ENCODE data around the gene UPF3A. TPM values are rescaled to one million over a fixed set of nuclear protein-coding genes. Genes with fewer than 3 reads are reported as not detected.
A peak's percentile ranks its signal among the peaks of the same experiment; 100 is the strongest.

Gene UPF3A
- total and polyA plus RNA-seq, 9 of the 15 experiments (the other 6 are each of a cell fraction or from before 2014, with no cell fraction given) = 15.6 to 76.5 (median 40.9) TPM

DNA sequence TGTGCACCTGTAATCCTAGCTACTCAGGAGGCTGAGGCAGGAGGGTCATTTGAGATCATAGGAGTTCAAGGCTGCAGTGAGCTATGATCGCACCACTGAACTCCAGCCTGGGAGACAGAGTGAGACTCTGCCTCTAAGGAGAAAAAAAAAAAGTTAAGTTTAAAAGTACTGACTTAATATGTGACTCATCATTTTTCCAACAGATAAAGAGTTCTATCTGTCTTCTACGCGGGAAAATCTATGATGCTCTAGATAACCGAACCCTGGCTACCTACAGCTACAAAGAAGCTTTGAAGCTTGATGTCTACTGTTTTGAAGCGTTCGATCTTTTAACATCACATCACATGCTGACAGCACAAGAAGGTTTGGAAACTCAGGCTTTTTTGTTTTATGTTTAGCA lies 39.5 kb upstream of the UPF3A start:
- H3K4me3 ChIP-seq = no peak overlapping the region
- no peaks in the 10 kb centered on the region for H3K9me3 ChIP-seq (replicated peaks; ENCODE audit: control insufficient read depth, insufficient read depth, low read depth, low read length)
- DNase-seq (ENCODE audit: extremely low read depth in 1 of 4, low spot score in 3 of 4) (no peak), ATAC-seq (no peak), FAIRE-seq (no peak)
- ChIA-PET CTCF (ENCODE audit: low intra/inter-chr PET ratio) (no interaction called here), POLR2A (no interaction called here)
- 62% methylated on average over 6 of the region's 6 CpGs for WGBS (ENCODE audit: insufficient coverage, low coverage, missing lambda C conversion rate)
- no peak overlapping the region for H3K4me2 ChIP-seq (ENCODE audit: insufficient read depth, low read length)
- no peak overlapping the region for H2AFZ ChIP-seq (ENCODE audit: low read depth, low read length)
- in situ Hi-C loops (cut with MboI) (no loop called here), intact Hi-C loops (cut with micrococcal nuclease) (no loop called here)
- H3K36me3 ChIP-seq (ENCODE audit: control insufficient read depth, insufficient read depth, low read length) = peaks cover 96% of the 10 kb centered on the region
- H3K4me1 ChIP-seq (replicated peaks in 1 of 2; ENCODE audit: control insufficient read depth in 2 of 2, insufficient read depth in 2 of 2, low read length in 2 of 2) = peaks cover 7 to 22% of the 10 kb centered on the region in 2 experiments; a peak in 4 of 5 replicates
- H3K9ac ChIP-seq (ENCODE audit: insufficient read depth in 1 of 2, low read depth in 2 of 2, low read length in 2 of 2) = no peak overlapping the region
- no TSS peak for BruUV-seq (replicated peaks)
- no peaks in the 10 kb centered on the region for H4K20me1 ChIP-seq (replicated peaks; ENCODE audit: control insufficient read depth, insufficient read depth, low read length)
- H3K79me2 ChIP-seq (ENCODE audit: control insufficient read depth, insufficient read depth, low read length) = peaks cover 13% of the 10 kb centered on the region; the same call in 2 of the 3 replicates
- no peaks in the 10 kb centered on the region for H3K9me1 ChIP-seq (ENCODE audit: control insufficient read depth, insufficient read depth, low read length)
- no peak overlapping the region for H3K27ac ChIP-seq (ENCODE audit: extremely low read depth, low read depth, low read length)
- H3K27me3 ChIP-seq (ENCODE audit: control insufficient read depth in 2 of 2, insufficient read depth in 2 of 2, low read length in 2 of 2) = no peaks in the 10 kb centered on the region
- TF ChIP-seq EZH2 (IDR thresholded peaks at IDR 0.05; ENCODE audit: borderline replicate concordance, low read depth, low read length) (no peak), OTX1 (CRISPR knock-in tag; IDR thresholded peaks at IDR 0.05) (no peak), NONO (IDR thresholded peaks at IDR 0.05; ENCODE audit: low read depth in 2 of 2, low read length in 1 of 2) (no peak), LARP7 (IDR thresholded peaks at IDR 0.05) (no peak), HDAC8 (tag; IDR thresholded peaks at IDR 0.05) (no peak), C11orf30 (IDR thresholded peaks at IDR 0.05; ENCODE audit: low read depth) (peak; percentile 55; the same call in 1 of the 2 replicates), PHF8 (IDR thresholded peaks at IDR 0.05; ENCODE audit: borderline replicate concordance, low read length) (no peak), TCFL5 (CRISPR knock-in tag; conservative IDR thresholded peaks at IDR 0.05) (no peak), FOSL1 (tag; conservative IDR thresholded peaks at IDR 0.05) (peak; percentile 74), ZNF197 (CRISPR knock-in tag; IDR thresholded peaks at IDR 0.05; ENCODE audit: low read depth) (no peak), BRF1 (IDR thresholded peaks at IDR 0.05; ENCODE audit: borderline replicate concordance, extremely low read depth, insufficient read length) (no peak), KLF13 (tag; IDR thresholded peaks at IDR 0.05; ENCODE audit: borderline replicate concordance, low read depth) (no peak), TBL1XR1 (IDR thresholded peaks at IDR 0.05; ENCODE audit: low read length in 2 of 2) (no peak), SIX5 (IDR thresholded peaks at IDR 0.05; ENCODE audit: borderline replicate concordance in 1 of 2, insufficient read depth in 1 of 2, low read depth in 1 of 2, low read length in 2 of 2) (no peak), ZNF12 (CRISPR knock-in tag; IDR thresholded peaks at IDR 0.05) (no peak), NRF1 (conservative IDR thresholded peaks at IDR 0.05 in 1 of 2, IDR thresholded peaks at IDR 0.05 in 1 of 2) (no peak), NFE2L1 (tag; IDR thresholded peaks at IDR 0.05; ENCODE audit: borderline replicate concordance, low read depth) (peak; percentile 46), MAFF (IDR thresholded peaks at IDR 0.05; ENCODE audit: low read length) (peak; percentile 39; the same call in 1 of the 2 replicates), MAFG (tag; conservative IDR thresholded peaks at IDR 0.05) (peak; percentile 81), POLR2A (conservative IDR thresholded peaks at IDR 0.05) (no peak), PHB (CRISPR knock-in tag; IDR thresholded peaks at IDR 0.05) (no peak)
- TF ChIP-seq, protein P1, sequence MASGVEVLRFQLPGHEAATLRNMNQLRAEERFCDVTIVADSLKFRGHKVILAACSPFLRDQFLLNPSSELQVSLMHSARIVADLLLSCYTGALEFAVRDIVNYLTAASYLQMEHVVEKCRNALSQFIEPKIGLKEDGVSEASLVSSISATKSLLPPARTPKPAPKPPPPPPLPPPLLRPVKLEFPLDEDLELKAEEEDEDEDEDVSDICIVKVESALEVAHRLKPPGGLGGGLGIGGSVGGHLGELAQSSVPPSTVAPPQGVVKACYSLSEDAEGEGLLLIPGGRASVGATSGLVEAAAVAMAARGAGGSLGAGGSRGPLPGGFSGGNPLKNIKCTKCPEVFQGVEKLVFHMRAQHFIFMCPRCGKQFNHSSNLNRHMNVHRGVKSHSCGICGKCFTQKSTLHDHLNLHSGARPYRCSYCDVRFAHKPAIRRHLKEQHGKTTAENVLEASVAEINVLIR (CRISPR knock-in tag; IDR thresholded peaks at IDR 0.05) = no peak
- TF ChIP-seq, protein P2, sequence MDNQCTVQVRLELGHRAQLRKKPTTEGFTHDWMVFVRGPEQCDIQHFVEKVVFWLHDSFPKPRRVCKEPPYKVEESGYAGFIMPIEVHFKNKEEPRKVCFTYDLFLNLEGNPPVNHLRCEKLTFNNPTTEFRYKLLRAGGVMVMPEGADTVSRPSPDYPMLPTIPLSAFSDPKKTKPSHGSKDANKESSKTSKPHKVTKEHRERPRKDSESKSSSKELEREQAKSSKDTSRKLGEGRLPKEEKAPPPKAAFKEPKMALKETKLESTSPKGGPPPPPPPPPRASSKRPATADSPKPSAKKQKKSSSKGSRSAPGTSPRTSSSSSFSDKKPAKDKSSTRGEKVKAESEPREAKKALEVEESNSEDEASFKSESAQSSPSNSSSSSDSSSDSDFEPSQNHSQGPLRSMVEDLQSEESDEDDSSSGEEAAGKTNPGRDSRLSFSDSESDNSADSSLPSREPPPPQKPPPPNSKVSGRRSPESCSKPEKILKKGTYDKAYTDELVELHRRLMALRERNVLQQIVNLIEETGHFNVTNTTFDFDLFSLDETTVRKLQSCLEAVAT (IDR thresholded peaks at IDR 0.05) = no peak

Data from K562 (cell line).